SU-DHL-6 (cell line): ENCODE measurements around the gene GSTO2.

Experiments used
- H2AFZ ChIP-seq: fragments of 200-600 bp; sonication (generic); 2 replicates; pipeline ENCODE4 v1.6.1; 2014; ENCODE audit warnings: low read depth, mild to moderate bottlenecking, moderate library complexity, mixed read lengths, antibody characterized with exemption, low read length; ENCODE audit not compliant: severe bottlenecking
- H3F3A ChIP-seq: fragments of 200-600 bp; shearing (Covaris generic); 2 replicates; pipeline ENCODE4 v1.6.0; 2016; ENCODE audit warnings: antibody characterized with exemption, mild to moderate bottlenecking; ENCODE audit not compliant: insufficient read depth
- H3K27ac ChIP-seq: fragments of 200-600 bp; sonication (generic); 2 replicates; pipeline ENCODE4 v1.5.1; 2016; ENCODE audit warnings: low read depth, mild to moderate bottlenecking, low read length, moderate library complexity, mixed read lengths
- H3K27me3 ChIP-seq: fragments of 200-600 bp; sonication (generic), shearing (Covaris generic); 2 replicates; pipeline ENCODE4 v1.6.0; 2014; ENCODE audit warnings: mild to moderate bottlenecking, low read length
- H3K36me3 ChIP-seq: fragments of 200-600 bp; sonication (generic); 2 replicates; pipeline ENCODE4 v1.6.1; 2014; ENCODE audit warnings: mild to moderate bottlenecking, low read length, mixed read lengths
- H3K4me2 ChIP-seq: fragments of 300-600, 200-600 bp; shearing (Covaris generic), sonication (generic); 2 replicates; pipeline ENCODE4 v1.6.0; 2014; ENCODE audit warnings: low read length, low read depth, mild to moderate bottlenecking; ENCODE audit not compliant: poor library complexity, severe bottlenecking
- H3K4me3 ChIP-seq: fragments of 200-600 bp; sonication (generic); 2 replicates; pipeline ENCODE4 v1.5.1; 2014; ENCODE audit warnings: antibody characterized with exemption, low read length, mild to moderate bottlenecking, mixed read lengths; ENCODE audit not compliant: insufficient read depth, poor library complexity, severe bottlenecking
- H3K79me2 ChIP-seq: fragments of 200-600 bp; sonication (generic); 2 replicates; pipeline ENCODE4 v1.6.1; 2014; ENCODE audit warnings: mild to moderate bottlenecking, low read length, moderate library complexity; ENCODE audit not compliant: insufficient read depth
- H3K9ac ChIP-seq: fragments of 200-600 bp; sonication (generic); 2 replicates; pipeline ENCODE4 v1.7.0; 2014; ENCODE audit warnings: mild to moderate bottlenecking, low read length
- H3K9me2 ChIP-seq: fragments of 200-600 bp; sonication (generic); replicated peaks from 2 replicates; pipeline ENCODE4 v1.6.1; 2014; ENCODE audit warnings: low read length; ENCODE audit not compliant: insufficient read depth
- H3K9me3 ChIP-seq: fragments of 200-600 bp; sonication (generic); 2 replicates; pipeline ENCODE4 v1.6.1; 2014; ENCODE audit warnings: low read length, mixed read lengths; ENCODE audit not compliant: insufficient read depth
- H4K20me1 ChIP-seq: fragments of 200-600 bp; sonication (generic); 2 replicates; pipeline ENCODE4 v1.6.1; 2014; ENCODE audit warnings: low read depth, mild to moderate bottlenecking, antibody characterized with exemption, low read length, moderate library complexity, mixed read lengths
- EZH2phosphoT487 ChIP-seq: fragments of 200-600 bp; sonication (generic), shearing (Covaris generic); conservative IDR thresholded peaks from 2 replicates; pipeline ENCODE4 v1.6.1; 2018; ENCODE audit warnings: mild to moderate bottlenecking, antibody characterized with exemption, low read length, moderate library complexity, mixed read lengths
- TF ChIP-seq, protein P1 (sequence below): fragments of 200-600 bp; sonication (generic); IDR thresholded peaks from one replicate; pipeline ENCODE4 v1.5.1; 2017; ENCODE audit warnings: antibody characterized with exemption, mild to moderate bottlenecking, low read length, moderate library complexity; ENCODE audit not compliant: insufficient read depth, poor library complexity, severe bottlenecking

Gene GSTO2

DNA sequence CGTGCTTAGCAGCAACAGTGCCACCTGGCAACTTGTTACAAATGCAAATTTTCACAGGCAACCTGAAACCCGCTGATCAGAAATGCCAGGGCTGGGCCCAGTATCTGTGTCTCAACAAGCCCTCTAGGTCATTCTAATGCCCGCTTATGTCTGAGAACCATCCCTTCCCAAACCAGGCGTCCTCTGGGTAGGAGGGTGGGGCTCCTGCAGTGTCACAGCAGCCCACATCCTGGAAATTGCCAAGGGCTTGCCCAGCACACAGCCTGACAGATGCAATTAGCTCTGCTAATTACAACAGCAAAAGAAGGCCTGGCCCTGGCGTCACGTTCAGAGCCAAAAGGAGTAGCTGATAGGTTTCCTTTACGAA lies 53.4 kb downstream of the GSTO2 start:
- Histone ChIP-seq H3K4me2 (no peak overlapping the region), H3K4me3 (no peak overlapping the region), H3K9me2 (no peaks in the 10 kb centered on the region), H3K9me3 (no peaks in the 10 kb centered on the region), H3K79me2 (peaks cover 86% of the 10 kb centered on the region), H3F3A (no peaks in the 10 kb centered on the region), H2AFZ (no peak overlapping the region), H3K27ac (no peak overlapping the region), H3K9ac (no peak overlapping the region), H4K20me1 (peaks cover under 1% of the 10 kb centered on the region; the same call in 1 of the 2 replicates), H3K36me3 (no peaks in the 10 kb centered on the region), H3K27me3 (no peaks in the 10 kb centered on the region)
- TF ChIP-seq, protein P1, sequence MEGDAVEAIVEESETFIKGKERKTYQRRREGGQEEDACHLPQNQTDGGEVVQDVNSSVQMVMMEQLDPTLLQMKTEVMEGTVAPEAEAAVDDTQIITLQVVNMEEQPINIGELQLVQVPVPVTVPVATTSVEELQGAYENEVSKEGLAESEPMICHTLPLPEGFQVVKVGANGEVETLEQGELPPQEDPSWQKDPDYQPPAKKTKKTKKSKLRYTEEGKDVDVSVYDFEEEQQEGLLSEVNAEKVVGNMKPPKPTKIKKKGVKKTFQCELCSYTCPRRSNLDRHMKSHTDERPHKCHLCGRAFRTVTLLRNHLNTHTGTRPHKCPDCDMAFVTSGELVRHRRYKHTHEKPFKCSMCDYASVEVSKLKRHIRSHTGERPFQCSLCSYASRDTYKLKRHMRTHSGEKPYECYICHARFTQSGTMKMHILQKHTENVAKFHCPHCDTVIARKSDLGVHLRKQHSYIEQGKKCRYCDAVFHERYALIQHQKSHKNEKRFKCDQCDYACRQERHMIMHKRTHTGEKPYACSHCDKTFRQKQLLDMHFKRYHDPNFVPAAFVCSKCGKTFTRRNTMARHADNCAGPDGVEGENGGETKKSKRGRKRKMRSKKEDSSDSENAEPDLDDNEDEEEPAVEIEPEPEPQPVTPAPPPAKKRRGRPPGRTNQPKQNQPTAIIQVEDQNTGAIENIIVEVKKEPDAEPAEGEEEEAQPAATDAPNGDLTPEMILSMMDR, result no peak
- TF ChIP-seq EZH2phosphoT487, result no peak

DNA sequence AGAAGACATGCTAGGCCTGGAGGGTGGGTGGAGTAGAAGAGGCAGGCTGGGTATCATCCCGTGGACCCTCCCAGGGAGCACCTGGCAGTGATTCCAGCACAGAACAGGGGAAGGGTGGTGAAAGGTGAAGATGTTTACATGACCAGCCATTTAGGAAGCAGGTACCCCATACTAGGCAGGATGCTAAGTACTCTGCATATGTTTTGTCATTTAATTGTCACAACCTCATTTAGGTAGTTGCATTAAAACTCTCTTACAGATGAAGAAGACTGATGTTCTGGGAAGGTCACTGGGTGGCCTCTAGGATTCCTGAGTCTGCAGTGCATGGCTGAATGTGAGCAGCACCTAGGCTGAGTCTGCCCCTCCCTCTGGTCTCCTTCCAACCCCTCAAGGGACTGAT lies 54.1 kb downstream of the GSTO2 start:
- no peak overlapping the region for H2AFZ ChIP-seq
- H3K9ac ChIP-seq, result no peak overlapping the region
- no peak overlapping the region for H3K4me2 ChIP-seq
- no peak overlapping the region for H3K27ac ChIP-seq
- no peak overlapping the region for H3K4me3 ChIP-seq
- H3K36me3 ChIP-seq, result no peaks in the 10 kb centered on the region
- no peaks in the 10 kb centered on the region for H3K9me2 ChIP-seq
- H3K9me3 ChIP-seq, result no peaks in the 10 kb centered on the region
- no peaks in the 10 kb centered on the region for H3F3A ChIP-seq
- TF ChIP-seq, protein P1, result no peak
- no peak for TF ChIP-seq EZH2phosphoT487
- no peaks in the 10 kb centered on the region for H3K27me3 ChIP-seq
- H3K79me2 ChIP-seq, result peaks cover 88% of the 10 kb centered on the region
- no peaks in the 10 kb centered on the region; the same call in 1 of the 2 replicates for H4K20me1 ChIP-seq

- H3K4me2 ChIP-seq, result no peak overlapping the region
- H3K27me3 ChIP-seq, result no peaks in the 10 kb centered on the region
- H3K36me3 ChIP-seq, result no peaks in the 10 kb centered on the region
- H4K20me1 ChIP-seq, result no peaks in the 10 kb centered on the region; the same call in 1 of the 2 replicates
- no peak overlapping the region for H3K27ac ChIP-seq
- TF ChIP-seq, protein P1, result no peak
- no peak for TF ChIP-seq EZH2phosphoT487
- H3K9me2 ChIP-seq, result no peaks in the 10 kb centered on the region
- H3K4me3 ChIP-seq, result no peak overlapping the region
- no peaks in the 10 kb centered on the region for H3F3A ChIP-seq
- no peaks in the 10 kb centered on the region for H3K9me3 ChIP-seq
- H2AFZ ChIP-seq, result no peak overlapping the region
- H3K9ac ChIP-seq, result no peak overlapping the region
- peaks cover 91% of the 10 kb centered on the region for H3K79me2 ChIP-seq
Measured at GRCh38 chr10:104323760-104324201, 54.8 kb downstream of the GSTO2 start.
